CD4-positive, CD25-positive, alpha-beta regulatory T cell (primary cell): ENCODE measurements around the gene CSF3R. TPM values are rescaled to one million over a fixed set of nuclear protein-coding genes. Genes with fewer than 3 reads are reported as not detected.

Experiments
- polyA plus RNA-seq, 4 donors: library from polyadenylated mRNA; unstranded; fragments of 300-500 nt; fragmentation: Illumina TruSeq; gene quantifications; one replicate each; pipeline ENCODE4 v1.2.3, GENCODE V29; 2021
- total RNA-seq: library from RNA; stranded (reverse); gene quantifications from one replicate; pipeline ENCODE4 v1.2.3, GENCODE V29; 2022

The CSF3R gene
- total and polyA plus RNA-seq, 5 donors from 2014 or later: 0.10 to 3.6 (median 0.23) TPM; not detected in 1

Other genes with a start within 250 kb of the CSF3R start
- gene SH3D21, start 176.5 kb downstream of the CSF3R start, total RNA-seq: 3.2 TPM
- gene SH3D21, start 176.5 kb downstream of the CSF3R start, polyA plus RNA-seq: under 1 TPM; 0.26 to 0.42 (median 0.33) TPM
- 12.7 TPM for gene EVA1B, start 159.3 kb downstream of the CSF3R start, total RNA-seq
- gene EVA1B, start 159.3 kb downstream of the CSF3R start, polyA plus RNA-seq: 10 to 100 TPM in 3 of 4 donors, 1 to 10 TPM in 1; 8.7 to 18.0 (median 12.9) TPM
- gene STK40, start 97.0 kb downstream of the CSF3R start, total RNA-seq: 30.1 TPM
- 10 to 100 TPM; 27.1 to 36.4 (median 30.3) TPM for gene STK40, start 97.0 kb downstream of the CSF3R start, polyA plus RNA-seq
- 33.8 TPM for gene LSM10, start 85.0 kb downstream of the CSF3R start, total RNA-seq
- gene LSM10, start 85.0 kb downstream of the CSF3R start, polyA plus RNA-seq: 100 to 1,000 TPM; 142 to 153 (median 145) TPM
- gene OSCP1, start 32.5 kb downstream of the CSF3R start, total RNA-seq: not detected
- 1 to 10 TPM in 2 of 4 donors, under 1 TPM in 2; 0.35 to 1.8 (median 0.73) TPM for gene OSCP1, start 32.5 kb downstream of the CSF3R start, polyA plus RNA-seq
- 36.7 TPM for gene MRPS15, start 18.5 kb downstream of the CSF3R start, total RNA-seq
- 10 to 100 TPM; 67.6 to 97.2 (median 72.3) TPM for gene MRPS15, start 18.5 kb downstream of the CSF3R start, polyA plus RNA-seq